HG03469 (cell line): ENCODE results near the gene ANTXR1.

Source experiments
- ATAC-seq: cut with Tn5 transposase; IDR thresholded peaks from one replicate; pipeline ENCODE4 v1.9.1; 2021; ENCODE audit warnings: mild to moderate bottlenecking, moderate library complexity, moderate number of reproducible peaks; ENCODE audit not compliant: unreplicated experiment

Gene ANTXR1

GRCh38 chr2:69067026-69067630, 54.1 kb downstream of the ANTXR1 start:
- ATAC-seq: no peak

GRCh38 chr2:69067866-69068265, 54.9 kb downstream of the ANTXR1 start:
- no peak for ATAC-seq

GRCh38 chr2:69070969-69071368, 58.0 kb downstream of the ANTXR1 start:
- no peak for ATAC-seq

GRCh38 chr2:69073928-69074570, 61.1 kb downstream of the ANTXR1 start:
- no peak for ATAC-seq

- no peak for ATAC-seq
Observed at GRCh38 chr2:69074918-69075317, 61.9 kb downstream of the ANTXR1 start.

- ATAC-seq: no peak
Observed at GRCh38 chr2:69075486-69075885, 62.5 kb downstream of the ANTXR1 start.

- ATAC-seq: no peak
Observed at GRCh38 chr2:69076601-69077000, 63.6 kb downstream of the ANTXR1 start.

GRCh38 chr2:69077252-69077950, 64.4 kb downstream of the ANTXR1 start:
- no peak for ATAC-seq

GRCh38 chr2:69080071-69080470, 67.1 kb downstream of the ANTXR1 start:
- no peak for ATAC-seq

- no peak for ATAC-seq
Observed at GRCh38 chr2:69081001-69081580, 68.1 kb downstream of the ANTXR1 start.

- ATAC-seq: no peak
Observed at GRCh38 chr2:69081757-69082156, 68.8 kb downstream of the ANTXR1 start.

GRCh38 chr2:69082430-69082997, 69.5 kb downstream of the ANTXR1 start:
- ATAC-seq: no peak

GRCh38 chr2:69083235-69083748, 70.3 kb downstream of the ANTXR1 start:
- ATAC-seq: no peak

GRCh38 chr2:69084492-69084891, 71.5 kb downstream of the ANTXR1 start:
- no peak for ATAC-seq

- no peak for ATAC-seq
Observed at GRCh38 chr2:69086466-69086865, 73.5 kb downstream of the ANTXR1 start.

- ATAC-seq: no peak
Observed at GRCh38 chr2:69087211-69087911, 74.4 kb downstream of the ANTXR1 start.

- ATAC-seq: no peak
Observed at GRCh38 chr2:69087912-69088240, 74.9 kb downstream of the ANTXR1 start.

- ATAC-seq: no peak
Observed at GRCh38 chr2:69088466-69088865, 75.5 kb downstream of the ANTXR1 start.

GRCh38 chr2:69089266-69089665, 76.3 kb downstream of the ANTXR1 start:
- no peak for ATAC-seq

GRCh38 chr2:69089998-69090397, 77.0 kb downstream of the ANTXR1 start:
- ATAC-seq: no peak

GRCh38 chr2:69090820-69091219, 77.8 kb downstream of the ANTXR1 start:
- no peak for ATAC-seq
